Muscle layer of colon (tissue), 2 donors: ENCODE measurements around the gene SPC24.
A peak's percentile ranks its signal among the peaks of the same experiment; 100 is the strongest.
"Not testable (repeated sequence)": the region's sequence is repeated elsewhere in the genome, so short reads cannot be mapped to it uniquely, and the experiment has no call there.

ENCODE experiments used
- H3K27ac ChIP-seq: one replicate; pipeline ENCODE4 v1.7.0; 2013; ENCODE audit warnings: low read depth, mild to moderate bottlenecking, low read length, moderate library complexity
- H3K27me3 ChIP-seq, 2 donors: one replicate each; pipeline ENCODE4 v1.7.0; 2013; ENCODE audit warnings: low read length in 2 of 2, mild to moderate bottlenecking in 2 of 2; ENCODE audit not compliant: insufficient read depth in 2 of 2, control insufficient read depth in 1 of 2
- H3K36me3 ChIP-seq: one replicate; pipeline ENCODE4 v1.7.0; 2013; ENCODE audit warnings: mild to moderate bottlenecking, low read length; ENCODE audit not compliant: insufficient read depth
- H3K4me1 ChIP-seq: one replicate; pipeline ENCODE4 v1.7.0; 2013; ENCODE audit warnings: mild to moderate bottlenecking, low read length; ENCODE audit not compliant: insufficient read depth
- H3K4me3 ChIP-seq, 2 donors: one replicate each; pipeline ENCODE4 v1.7.0; 2013; ENCODE audit warnings: low read length in 2 of 2, low read depth in 1 of 2, mild to moderate bottlenecking in 1 of 2, moderate library complexity in 1 of 2
- H3K9ac ChIP-seq: one replicate; pipeline ENCODE4 v1.7.0; 2013; ENCODE audit warnings: low read length
- H3K9me3 ChIP-seq: one replicate; pipeline ENCODE4 v1.7.0; 2013; ENCODE audit warnings: mild to moderate bottlenecking, low read length
- donor health status: abdominal sarcoma.
- donor health status: Adenocarcinoma of cecum.

The SPC24 gene

GRCh38 chr19:11173516-11174155 is 18.1 kb upstream of the SPC24 start:
- H3K4me3 ChIP-seq = no peak overlapping the region
- H3K27ac ChIP-seq = no peak overlapping the region
- H3K4me1 ChIP-seq = peaks cover 7% of the 10 kb centered on the region
- H3K27me3 ChIP-seq = no peaks in the 10 kb centered on the region
- no peaks in the 10 kb centered on the region for H3K9me3 ChIP-seq
- peaks cover 83% of the 10 kb centered on the region for H3K36me3 ChIP-seq
- H3K9ac ChIP-seq = no peak overlapping the region

DNA sequence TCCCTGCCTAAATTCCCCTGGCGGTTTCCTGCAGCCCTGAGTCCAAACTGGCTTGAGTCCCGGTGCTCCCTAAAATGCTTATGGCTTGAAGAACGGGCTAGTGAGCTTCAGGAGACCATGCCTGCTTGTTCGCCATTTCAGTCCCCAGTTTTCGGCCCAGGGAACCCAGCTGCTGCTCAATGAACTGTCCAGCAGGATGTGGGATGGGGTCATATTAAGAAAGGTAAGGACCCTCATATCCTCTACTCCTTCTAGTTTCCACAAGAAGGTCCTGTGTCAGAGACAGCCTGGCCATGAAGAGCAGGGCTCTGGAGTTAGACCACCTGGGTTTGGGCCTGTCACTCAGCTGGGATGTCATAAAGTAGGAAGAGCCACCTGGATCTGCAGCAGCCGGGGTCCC is 17.0 kb upstream of the SPC24 start:
- Histone ChIP-seq H3K27me3 (no peaks in the 10 kb centered on the region), H3K36me3 (peaks cover 83% of the 10 kb centered on the region), H3K9me3 (no peaks in the 10 kb centered on the region), H3K4me1 (peaks cover 10% of the 10 kb centered on the region), H3K27ac (no peak overlapping the region), H3K9ac (no peak overlapping the region), H3K4me3 (no peak overlapping the region)

DNA sequence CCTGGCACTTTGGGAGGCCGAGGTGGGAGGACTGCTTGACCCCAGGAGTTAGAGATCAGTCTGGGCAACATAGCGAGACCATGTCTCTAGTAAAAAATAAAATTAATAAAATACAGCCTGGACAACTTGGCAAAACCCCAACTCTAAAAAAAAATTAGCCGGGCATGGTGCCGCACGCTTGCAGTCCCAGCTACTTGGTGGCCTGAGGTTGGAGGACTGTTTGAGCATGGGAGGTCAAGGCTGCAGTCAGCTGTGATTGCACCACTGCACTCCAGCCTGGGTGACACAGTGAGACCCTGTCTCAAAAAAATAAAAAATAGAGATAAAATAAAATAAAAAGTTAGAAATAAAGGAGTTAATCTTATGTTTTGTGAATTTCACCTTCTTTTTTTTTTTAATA is 15.6 kb upstream of the SPC24 start:
- Histone ChIP-seq H3K27ac (no peak overlapping the region), H3K36me3 (peaks cover 81% of the 10 kb centered on the region)

DNA sequence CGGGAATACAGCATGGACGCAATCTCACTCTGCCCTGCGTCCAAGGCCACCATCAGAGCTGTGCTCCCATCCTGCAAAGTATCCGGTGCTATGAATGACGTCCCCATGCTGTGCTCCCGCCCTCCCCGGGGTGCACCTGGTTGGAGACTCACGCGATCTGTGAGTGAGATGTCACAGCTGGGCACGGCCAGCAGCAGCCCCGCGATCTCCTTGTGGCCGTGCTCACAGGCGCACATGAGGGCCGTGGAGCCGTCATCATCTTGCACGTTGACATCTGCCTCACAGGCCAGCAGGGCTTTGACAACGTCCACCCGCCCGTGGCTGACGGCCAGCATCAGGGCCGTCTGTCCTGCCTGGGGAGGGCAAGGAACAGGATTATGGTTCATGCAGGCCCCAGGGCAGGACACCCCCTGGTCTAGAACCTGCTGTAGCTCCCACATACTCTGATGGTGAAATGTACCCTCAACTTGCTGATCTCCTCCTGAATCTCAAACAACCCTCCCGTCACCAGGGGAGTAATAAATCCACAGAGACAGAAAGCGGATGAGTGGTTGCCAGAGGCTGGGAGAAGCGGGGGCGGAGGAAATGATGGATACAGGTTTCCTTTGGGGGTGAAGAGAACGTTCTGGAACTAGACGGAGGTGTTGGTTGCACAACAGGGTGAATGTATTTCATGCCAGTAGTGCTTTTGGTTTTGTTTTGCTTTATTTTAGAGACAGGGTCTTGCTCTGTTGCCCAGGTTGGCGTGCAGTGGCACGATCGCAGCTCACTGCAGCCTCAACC is 14.5 kb upstream of the SPC24 start:
- H3K36me3 ChIP-seq = peaks cover 82% of the 10 kb centered on the region
- no peak overlapping the region for H3K9ac ChIP-seq
- peak overlapping the region; percentile 32 for H3K27ac ChIP-seq
- H3K9me3 ChIP-seq = no peaks in the 10 kb centered on the region
- H3K4me3 ChIP-seq = no peak overlapping the region
- no peaks in the 10 kb centered on the region for H3K27me3 ChIP-seq
- peaks cover 28% of the 10 kb centered on the region for H3K4me1 ChIP-seq

More for the DNA sequence above, 15.6 kb upstream of the SPC24 start:
- H3K4me3 ChIP-seq = no peak overlapping the region
- no peaks in the 10 kb centered on the region for H3K27me3 ChIP-seq
- peaks cover 18% of the 10 kb centered on the region for H3K4me1 ChIP-seq
- no peaks in the 10 kb centered on the region for H3K9me3 ChIP-seq
- H3K9ac ChIP-seq = no peak overlapping the region

DNA sequence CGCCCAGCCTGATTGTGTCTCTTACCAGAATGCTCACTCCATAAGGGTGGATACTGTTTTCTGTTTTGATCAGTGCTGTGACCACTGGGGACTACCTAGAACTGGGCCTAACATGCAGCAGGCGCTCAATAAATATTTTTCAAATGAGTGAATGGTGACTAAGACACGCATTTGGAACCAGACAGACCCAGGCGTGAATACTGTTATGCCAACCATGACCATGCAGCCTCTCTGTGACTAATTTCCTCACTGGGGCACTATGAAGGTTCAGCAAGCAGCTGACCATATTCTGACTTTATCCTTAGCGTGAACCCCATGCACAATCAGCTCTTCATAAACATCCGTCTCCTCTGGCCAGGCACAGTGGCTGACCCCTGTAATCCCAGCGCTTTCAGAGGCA is 13.0 kb upstream of the SPC24 start:
- Histone ChIP-seq H3K27ac (no peak overlapping the region), H3K9me3 (no peaks in the 10 kb centered on the region), H3K36me3 (peaks cover 71% of the 10 kb centered on the region), H3K9ac (no peak overlapping the region), H3K27me3 (no peaks in the 10 kb centered on the region), H3K4me3 (no peak overlapping the region), H3K4me1 (peaks cover 43% of the 10 kb centered on the region)

GRCh38 chr19:11166281-11167142 is 10.9 kb upstream of the SPC24 start:
- Histone ChIP-seq H3K9ac (peak overlapping the region; percentile 14), H3K36me3 (peaks cover 59% of the 10 kb centered on the region), H3K4me1 (peaks cover 52% of the 10 kb centered on the region), H3K27ac (peak overlapping the region; percentile 84), H3K9me3 (no peaks in the 10 kb centered on the region), H3K4me3 (no peak overlapping the region), H3K27me3 (no peaks in the 10 kb centered on the region)

DNA sequence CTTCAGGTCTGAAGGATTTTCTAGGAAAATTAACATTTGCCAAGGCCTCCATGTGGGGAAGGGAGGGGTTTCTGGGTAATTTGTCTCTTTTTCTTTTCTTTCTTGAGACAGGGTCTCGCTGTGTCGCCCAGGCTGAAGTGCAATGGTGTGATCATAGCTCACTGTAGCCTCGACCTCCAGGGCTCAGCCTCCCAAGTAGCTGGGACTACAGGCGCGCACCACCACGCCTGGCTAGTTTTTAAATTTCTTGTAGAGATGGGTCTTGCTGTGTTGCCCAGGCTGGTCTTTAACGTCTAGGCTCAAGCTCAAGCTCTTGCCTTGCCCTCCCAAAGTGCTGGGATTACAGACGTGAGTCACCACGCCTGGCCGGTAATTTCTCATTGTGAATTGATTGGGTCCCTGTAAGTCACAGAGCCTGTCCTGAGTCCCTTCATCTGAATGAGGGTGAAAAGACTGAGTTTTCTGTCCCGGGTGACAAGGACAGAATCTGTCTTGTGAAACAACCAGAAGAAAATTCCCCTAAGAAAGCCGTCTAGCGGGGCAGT is 10.0 kb upstream of the SPC24 start:
- peak overlapping the region; percentile 84 for H3K27ac ChIP-seq
- peaks cover 51% of the 10 kb centered on the region for H3K4me1 ChIP-seq
- no peaks in the 10 kb centered on the region for H3K9me3 ChIP-seq
- H3K27me3 ChIP-seq = no peaks in the 10 kb centered on the region
- peaks cover 58% of the 10 kb centered on the region for H3K36me3 ChIP-seq
- no peak overlapping the region for H3K4me3 ChIP-seq
- H3K9ac ChIP-seq = peak overlapping the region; percentile 14

DNA sequence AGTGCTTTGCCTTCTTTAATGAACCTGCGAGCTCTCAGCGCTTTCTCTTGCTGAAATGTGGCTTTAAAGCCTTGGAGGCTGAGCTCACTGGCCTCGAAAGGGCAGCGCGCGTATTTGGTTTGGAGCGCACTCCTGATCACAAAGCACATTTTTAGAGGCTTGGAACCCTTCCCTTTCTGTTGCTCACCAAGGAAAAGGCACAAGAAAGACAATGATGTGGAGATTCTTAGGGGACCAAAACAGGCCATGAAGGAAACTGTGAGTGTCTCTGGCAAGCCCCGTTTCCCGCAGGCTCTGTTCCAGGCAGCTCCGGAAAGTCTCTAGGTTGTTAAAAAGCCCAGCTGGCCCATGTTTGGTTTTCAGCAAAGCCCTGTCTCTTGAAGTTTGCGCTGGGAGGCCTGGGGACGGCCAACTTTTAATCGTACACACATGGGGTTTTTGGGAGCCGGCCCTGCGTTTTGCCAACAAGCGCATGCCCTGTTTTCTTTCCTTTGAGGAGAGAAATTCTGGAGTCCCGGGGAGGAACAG is 9.4 kb upstream of the SPC24 start:
- Histone ChIP-seq H3K4me3 (no peak overlapping the region), H3K4me1 (peaks cover 51% of the 10 kb centered on the region)

GRCh38 chr19:11164296-11164695 is 8.7 kb upstream of the SPC24 start:
- H3K36me3 ChIP-seq = peaks cover 46% of the 10 kb centered on the region
- no peak overlapping the region for H3K4me3 ChIP-seq
- no peaks in the 10 kb centered on the region for H3K27me3 ChIP-seq
- H3K4me1 ChIP-seq = peaks cover 55% of the 10 kb centered on the region
- peak overlapping the region; percentile 84 for H3K27ac ChIP-seq
- peak overlapping the region; percentile 1 for H3K9ac ChIP-seq
- no peaks in the 10 kb centered on the region for H3K9me3 ChIP-seq

More for the DNA sequence above, 9.4 kb upstream of the SPC24 start:
- Histone ChIP-seq H3K9ac (peak overlapping the region; percentile 1), H3K27ac (peak overlapping the region; percentile 84), H3K9me3 (no peaks in the 10 kb centered on the region), H3K36me3 (peaks cover 52% of the 10 kb centered on the region), H3K27me3 (no peaks in the 10 kb centered on the region)

GRCh38 chr19:11160440-11160768 is 4.8 kb upstream of the SPC24 start:
- H3K9ac ChIP-seq, H3K9me3 ChIP-seq, H3K36me3 ChIP-seq, H3K27me3 ChIP-seq, H3K4me3 ChIP-seq: not testable (repeated sequence)
- Histone ChIP-seq H3K4me1 (peaks cover 57% of the 10 kb centered on the region), H3K27ac (peak overlapping the region; percentile 66)
